Upper lobe of left lung (tissue), 4 donors: ENCODE measurements around the gene TJP3.

Experiments
- CTCF ChIP-seq, 6 experiments: fragments of 450-650 bp in 4 of 6; fragments of 200-600 bp in 2 of 6; sonication (generic) in 2 of 6; IDR thresholded peaks; one replicate each; pipeline ENCODE4 v1.5.1; 2016 to 2019; ENCODE audit warnings: antibody characterized with exemption in 6 of 6
- POLR2AphosphoS5 ChIP-seq, 2 donors: sonication (generic); formaldehyde crosslinking; IDR thresholded peaks; one replicate each; pipeline ENCODE4 v1.5.1; 2017; ENCODE audit warnings: antibody characterized with exemption in 2 of 2

- TF ChIP-seq POLR2AphosphoS5 (IDR thresholded peaks at IDR 0.05): no peak
- no peak for TF ChIP-seq CTCF (IDR thresholded peaks at IDR 0.05)
Measured at GRCh38 chr19:3775831-3776230, 67.6 kb downstream of the TJP3 start.
